Neural crest cell (in vitro differentiated cells): Measurements from ENCODE around the gene LRRC1. TPM values are rescaled to one million over a fixed set of nuclear protein-coding genes. Genes with fewer than 3 reads are reported as not detected.

Experiments used
- DNase-seq: peaks from one replicate; pipeline ENCODE4 v3.0.0; 2021; ENCODE audit warnings: low read depth, mixed read lengths, low spot score
- H3K27ac Mint-ChIP-seq: one replicate; pipeline ENCODE4 v1.8.0; 2021; ENCODE audit warnings: mild to moderate bottlenecking, mixed read lengths; ENCODE audit not compliant: unreplicated experiment
- H3K27me3 Mint-ChIP-seq: 2 replicates; pipeline ENCODE4 v1.8.0; 2021; ENCODE audit warnings: low read depth, mild to moderate bottlenecking, mixed read lengths
- H3K36me3 Mint-ChIP-seq: 2 replicates; pipeline ENCODE4 v1.8.0; 2021; ENCODE audit warnings: low read depth, mild to moderate bottlenecking, mixed read lengths
- H3K4me1 Mint-ChIP-seq: 2 replicates; pipeline ENCODE4 v1.8.0; 2021; ENCODE audit warnings: mixed read lengths
- H3K4me3 Mint-ChIP-seq: one replicate; pipeline ENCODE4 v1.8.0; 2021; ENCODE audit warnings: mild to moderate bottlenecking, mixed read lengths
- H3K9me3 Mint-ChIP-seq: 2 replicates; pipeline ENCODE4 v1.8.0; 2021; ENCODE audit warnings: mixed read lengths
- total RNA-seq: library from RNA; stranded (reverse); gene quantifications from 2 replicates; pipeline ENCODE4 v1.2.1, GENCODE V29; 2021
- TF ChIP-seq, protein P1 (sequence below): fragments of 200-600 bp; sonication (generic); conservative IDR thresholded peaks from 2 replicates; pipeline ENCODE4 v1.5.0; 2021; ENCODE audit warnings: antibody characterized with exemption, mild to moderate bottlenecking

The LRRC1 gene
- total RNA-seq, 1 donor from 2014 or later: 6.6 TPM

DNA sequence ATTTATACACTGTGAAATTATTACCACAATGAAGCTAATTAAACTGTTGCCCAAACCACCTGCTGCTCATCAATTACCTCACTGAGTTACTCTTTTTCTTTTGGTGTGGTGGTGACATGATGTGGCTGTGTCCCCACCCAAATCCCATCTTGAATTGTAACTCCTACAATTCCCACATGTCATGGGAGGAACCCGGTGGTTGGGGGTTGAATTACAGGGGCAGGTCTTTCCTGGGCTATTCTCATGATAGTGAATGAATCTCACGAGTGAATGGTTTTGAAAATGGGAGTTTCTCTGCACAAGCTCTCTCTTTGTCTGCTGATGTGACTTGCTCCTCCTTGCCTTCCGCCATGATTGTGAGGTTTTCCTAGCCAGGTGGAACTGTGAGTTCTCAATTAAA, 145.0 kb downstream of the LRRC1 start:
- no peak for DNase-seq
- Mint-ChIP-seq H3K9me3 (peaks cover 5% of the 10 kb centered on the region), H3K27me3 (no peaks in the 10 kb centered on the region), H3K27ac (no peak overlapping the region), H3K4me3 (no peak overlapping the region), H3K4me1 (no peaks in the 10 kb centered on the region), H3K36me3 (peaks cover 2% of the 10 kb centered on the region)
- TF ChIP-seq, protein P1, sequence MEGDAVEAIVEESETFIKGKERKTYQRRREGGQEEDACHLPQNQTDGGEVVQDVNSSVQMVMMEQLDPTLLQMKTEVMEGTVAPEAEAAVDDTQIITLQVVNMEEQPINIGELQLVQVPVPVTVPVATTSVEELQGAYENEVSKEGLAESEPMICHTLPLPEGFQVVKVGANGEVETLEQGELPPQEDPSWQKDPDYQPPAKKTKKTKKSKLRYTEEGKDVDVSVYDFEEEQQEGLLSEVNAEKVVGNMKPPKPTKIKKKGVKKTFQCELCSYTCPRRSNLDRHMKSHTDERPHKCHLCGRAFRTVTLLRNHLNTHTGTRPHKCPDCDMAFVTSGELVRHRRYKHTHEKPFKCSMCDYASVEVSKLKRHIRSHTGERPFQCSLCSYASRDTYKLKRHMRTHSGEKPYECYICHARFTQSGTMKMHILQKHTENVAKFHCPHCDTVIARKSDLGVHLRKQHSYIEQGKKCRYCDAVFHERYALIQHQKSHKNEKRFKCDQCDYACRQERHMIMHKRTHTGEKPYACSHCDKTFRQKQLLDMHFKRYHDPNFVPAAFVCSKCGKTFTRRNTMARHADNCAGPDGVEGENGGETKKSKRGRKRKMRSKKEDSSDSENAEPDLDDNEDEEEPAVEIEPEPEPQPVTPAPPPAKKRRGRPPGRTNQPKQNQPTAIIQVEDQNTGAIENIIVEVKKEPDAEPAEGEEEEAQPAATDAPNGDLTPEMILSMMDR: no peak

DNA sequence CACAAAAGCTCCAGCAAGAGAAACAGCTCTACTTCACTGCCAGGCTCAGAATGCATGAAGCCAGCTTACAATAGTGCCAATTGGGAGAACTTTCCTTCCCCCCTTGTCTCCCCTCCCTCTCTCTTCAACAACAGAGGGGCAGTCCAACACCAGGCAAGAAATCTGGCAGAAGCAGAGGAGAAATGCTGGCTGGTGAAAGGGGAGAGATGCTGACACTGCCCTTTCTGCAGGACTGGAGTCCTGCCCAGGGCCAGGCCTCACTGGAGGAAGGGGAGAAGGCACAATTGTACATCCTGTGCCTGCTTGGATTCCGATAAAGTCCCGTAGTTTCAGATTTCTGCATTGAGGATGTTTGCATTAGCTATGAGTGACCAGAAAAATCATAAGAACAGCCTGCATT, 148.6 kb downstream of the LRRC1 start:
- H3K9me3 Mint-ChIP-seq: peaks cover 8% of the 10 kb centered on the region
- TF ChIP-seq, protein P1: no peak
- no peak overlapping the region for H3K4me3 Mint-ChIP-seq
- no peak overlapping the region for H3K27ac Mint-ChIP-seq
- peaks cover 5% of the 10 kb centered on the region for H3K36me3 Mint-ChIP-seq
- H3K4me1 Mint-ChIP-seq: no peaks in the 10 kb centered on the region
- DNase-seq: no peak
- H3K27me3 Mint-ChIP-seq: no peaks in the 10 kb centered on the region

DNA sequence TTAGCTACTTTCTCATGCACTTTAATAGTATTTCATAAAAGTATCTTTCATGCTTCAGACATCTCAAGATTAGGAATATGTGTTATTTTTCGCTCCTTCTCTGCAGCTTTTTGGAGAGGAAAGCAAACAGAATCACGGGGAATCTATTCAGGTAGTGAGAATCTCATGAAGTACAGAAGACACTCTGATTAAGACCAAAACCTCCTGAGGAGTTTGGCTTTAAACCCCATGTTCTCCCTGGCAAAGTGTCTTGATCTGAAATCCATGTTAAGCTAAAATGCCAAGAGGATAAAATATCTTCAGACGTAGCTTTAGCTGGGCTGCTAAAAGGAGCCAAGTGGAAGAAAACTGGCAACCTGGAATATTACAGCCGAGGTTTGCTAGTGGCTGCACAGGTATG, 149.3 kb downstream of the LRRC1 start:
- Mint-ChIP-seq H3K4me3 (no peak overlapping the region), H3K36me3 (peaks cover 7% of the 10 kb centered on the region), H3K9me3 (peaks cover 8% of the 10 kb centered on the region), H3K27me3 (no peaks in the 10 kb centered on the region), H3K4me1 (no peaks in the 10 kb centered on the region), H3K27ac (no peak overlapping the region)
- no peak for DNase-seq
- TF ChIP-seq, protein P1: no peak

DNA sequence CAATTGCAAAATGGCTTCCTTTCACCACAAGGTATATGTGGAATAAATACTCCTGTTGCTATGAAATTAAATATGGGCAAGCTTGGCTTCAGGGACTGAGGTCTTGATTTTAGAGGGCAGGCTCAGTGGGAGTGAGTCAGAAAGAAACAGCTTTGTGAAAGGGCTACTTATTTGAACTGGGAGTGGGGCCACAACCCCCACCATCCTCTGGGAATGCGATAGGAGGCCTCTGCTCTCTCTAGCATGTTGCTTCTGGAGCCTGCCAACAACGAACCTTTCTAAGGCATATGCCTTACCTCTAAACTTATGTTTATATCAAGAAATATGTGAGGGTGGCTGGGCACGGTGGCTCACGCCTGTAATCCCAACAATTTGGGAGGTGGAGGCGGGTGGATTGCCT, 149.7 kb downstream of the LRRC1 start:
- DNase-seq: no peak
- Mint-ChIP-seq H3K4me3 (no peak overlapping the region), H3K27ac (no peak overlapping the region), H3K4me1 (no peaks in the 10 kb centered on the region), H3K9me3 (peaks cover 8% of the 10 kb centered on the region), H3K27me3 (no peaks in the 10 kb centered on the region), H3K36me3 (peaks cover 8% of the 10 kb centered on the region)
- TF ChIP-seq, protein P1: no peak

DNA sequence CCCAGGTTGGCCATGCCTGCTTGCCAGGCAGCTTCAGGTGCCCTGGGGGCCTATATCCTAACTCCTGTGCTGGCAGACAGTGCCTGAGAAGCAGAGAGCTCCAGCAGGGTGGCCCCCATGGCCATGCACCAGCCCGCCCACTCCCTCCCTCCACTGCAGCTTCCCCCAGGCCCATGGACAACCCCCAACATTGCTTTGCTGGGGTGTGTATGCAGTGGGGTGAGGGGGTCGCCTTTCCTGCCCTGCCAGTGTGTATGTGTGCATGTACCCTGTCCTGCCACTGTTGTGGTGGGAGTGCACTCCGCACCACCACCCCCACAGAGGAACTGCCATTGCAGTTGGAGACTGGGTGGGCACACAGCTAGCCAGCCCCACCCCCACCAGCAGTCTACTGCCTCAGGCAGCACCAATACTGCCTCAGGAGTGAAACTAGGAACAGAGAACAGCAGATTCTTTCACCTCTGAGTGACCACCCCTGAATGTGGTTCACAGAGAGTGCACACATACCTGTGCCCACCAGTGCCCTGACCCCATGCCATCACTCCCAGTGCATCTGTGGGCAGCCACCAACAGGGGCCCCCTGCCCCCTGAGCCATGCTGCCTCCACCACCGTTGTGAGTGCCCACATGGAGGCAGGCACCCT, 151.1 kb downstream of the LRRC1 start:
- Mint-ChIP-seq H3K9me3 (peaks cover 12% of the 10 kb centered on the region), H3K36me3 (peaks cover 9% of the 10 kb centered on the region), H3K4me3 (no peak overlapping the region), H3K4me1 (no peaks in the 10 kb centered on the region), H3K27ac (no peak overlapping the region), H3K27me3 (no peaks in the 10 kb centered on the region)
- DNase-seq: no peak
- TF ChIP-seq, protein P1: no peak
